Neuronal stem cell (in vitro differentiated cells): ENCODE measurements around the gene RAP1GAP.

Experiments used
- DNase-seq: peaks from one replicate; pipeline ENCODE4 v3.0.0-alpha.2; 2013; ENCODE audit warnings: low spot score
- H2AFZ ChIP-seq: one replicate; pipeline ENCODE4 v1.6.1; 2013; ENCODE audit warnings: mild to moderate bottlenecking, low read length, inconsistent platforms
- H2AK5ac ChIP-seq: 2 replicates; pipeline ENCODE4 v1.6.1; 2013; ENCODE audit warnings: low read depth, mild to moderate bottlenecking, inconsistent platforms, low read length, moderate library complexity, mixed read lengths
- H2BK120ac ChIP-seq: 2 replicates; pipeline ENCODE4 v1.6.1; 2013; ENCODE audit warnings: low read depth, mild to moderate bottlenecking, inconsistent platforms, low read length, moderate library complexity, mixed read lengths
- H2BK12ac ChIP-seq: one replicate; pipeline ENCODE4 v1.6.1; 2013; ENCODE audit warnings: low read length, inconsistent platforms
- H2BK15ac ChIP-seq: 2 replicates; pipeline ENCODE4 v1.6.1; 2013; ENCODE audit warnings: mild to moderate bottlenecking, low read length, inconsistent platforms, mixed read lengths
- H2BK5ac ChIP-seq: one replicate; pipeline ENCODE4 v1.6.1; 2013; ENCODE audit warnings: inconsistent platforms, mild to moderate bottlenecking, low read length, moderate library complexity
- H3K14ac ChIP-seq: one replicate; pipeline ENCODE4 v1.6.1; 2013; ENCODE audit warnings: low read length, inconsistent platforms
- H3K18ac ChIP-seq: 2 replicates; pipeline ENCODE4 v1.6.1; 2013; ENCODE audit warnings: low read length, inconsistent platforms
- H3K23ac ChIP-seq: 2 replicates; pipeline ENCODE4 v1.6.1; 2013; ENCODE audit warnings: low read depth, mild to moderate bottlenecking, mixed read lengths, low read length, inconsistent platforms; ENCODE audit not compliant: poor library complexity
- H3K27ac ChIP-seq: replicated peaks from 3 replicates; pipeline ENCODE4 v1.5.1; 2013; ENCODE audit warnings: low read length, inconsistent platforms
- H3K27me3 ChIP-seq, 3 experiments: 2 replicates each; pipeline ENCODE4 v1.6.1; 2013; ENCODE audit warnings: low read length in 3 of 3, mild to moderate bottlenecking in 2 of 3, inconsistent platforms in 1 of 3, low read depth in 1 of 3, mixed read lengths in 1 of 3, moderate library complexity in 1 of 3; ENCODE audit not compliant: control insufficient read depth in 3 of 3, insufficient read depth in 3 of 3
- H3K36me3 ChIP-seq, 2 donors: replicated peaks in 1 of 2; 2 replicates each; pipeline ENCODE4 v1.6.1; 2013; ENCODE audit warnings: low read length in 2 of 2; ENCODE audit not compliant: control insufficient read depth in 2 of 2, insufficient read depth in 2 of 2
- H3K4ac ChIP-seq: 2 replicates; pipeline ENCODE4 v1.6.1; 2013; ENCODE audit warnings: inconsistent platforms, mild to moderate bottlenecking, low read length, moderate library complexity
- H3K4me1 ChIP-seq, 2 donors: 1 replicate in 1 of 2; 2 replicates in 1 of 2; pipeline ENCODE4 v1.6.1; 2013; ENCODE audit warnings: low read length in 2 of 2, low read depth in 1 of 2; ENCODE audit not compliant: control insufficient read depth in 2 of 2, insufficient read depth in 1 of 2
- H3K4me2 ChIP-seq: one replicate; pipeline ENCODE4 v1.6.1; 2013; ENCODE audit warnings: mild to moderate bottlenecking, low read length, inconsistent platforms; ENCODE audit not compliant: insufficient read depth, poor library complexity, severe bottlenecking
- H3K4me3 ChIP-seq, 2 donors: 2 replicates each; pipeline ENCODE4 v1.5.1; 2013; ENCODE audit warnings: low read length in 2 of 2, mild to moderate bottlenecking in 2 of 2, inconsistent platforms in 1 of 2, moderate library complexity in 1 of 2
- H3K79me1 ChIP-seq: one replicate; pipeline ENCODE4 v1.6.1; 2013; ENCODE audit warnings: low read depth, mild to moderate bottlenecking, inconsistent platforms, low read length, moderate library complexity
- H3K9ac ChIP-seq: one replicate; pipeline ENCODE4 v1.6.1; 2013; ENCODE audit warnings: mild to moderate bottlenecking, low read depth, low read length, inconsistent platforms; ENCODE audit not compliant: poor library complexity
- H3K9me3 ChIP-seq, 2 donors: replicated peaks in 1 of 2; 2 replicates each; pipeline versions ENCODE3 to v1.6.1; 2013; ENCODE audit warnings: low read length in 2 of 2, mild to moderate bottlenecking in 2 of 2, inconsistent platforms in 1 of 2, low read depth in 1 of 2, mixed read lengths in 1 of 2, moderate library complexity in 1 of 2; ENCODE audit not compliant: control insufficient read depth in 2 of 2, insufficient read depth in 1 of 2
- H4K8ac ChIP-seq: one replicate; pipeline ENCODE4 v1.6.1; 2013; ENCODE audit warnings: low read depth, mild to moderate bottlenecking, inconsistent platforms, low read length, moderate library complexity
- H4K91ac ChIP-seq: one replicate; pipeline ENCODE4 v1.6.1; 2013; ENCODE audit warnings: low read length, low read depth, mild to moderate bottlenecking, inconsistent platforms; ENCODE audit not compliant: poor library complexity
- WGBS, 2 donors: extraction: QIAGEN DNeasy Blood & Tissue Kit; methylation state at CpG; one replicate each; pipeline ENCODE4 v1.1.7; 2013; ENCODE audit warnings: missing lambda C conversion rate in 2 of 2, mixed read lengths in 1 of 2; ENCODE audit not compliant: insufficient read length in 2 of 2, insufficient replicate concordance in 1 of 2; ENCODE audit errors: extremely low coverage in 2 of 2; 5-methylcytosine and 5-hydroxymethylcytosine counted together

RAP1GAP gene

GRCh38 chr1:21657456-21658190, 11.5 kb downstream of the RAP1GAP start:
- peaks cover 2 to 58% (median 17%) of the 10 kb centered on the region in 3 experiments for H3K27me3 ChIP-seq
- H3K4me2 ChIP-seq: no peak overlapping the region
- no CpG with 5 or more reads among the region's 10 CpGs for WGBS, 2 donors
- H3K23ac ChIP-seq: no peak overlapping the region
- H3K27ac ChIP-seq: no peak overlapping the region
- no peaks in the 10 kb centered on the region for H3K9me3 ChIP-seq
- H2BK12ac ChIP-seq: no peak overlapping the region
- H3K4ac ChIP-seq: no peak overlapping the region
- no peak overlapping the region for H2BK15ac ChIP-seq
- no peak overlapping the region for H3K18ac ChIP-seq
- H2BK120ac ChIP-seq: no peak overlapping the region
- no peaks in the 10 kb centered on the region for H3K36me3 ChIP-seq
- peaks cover 6 to 9% of the 10 kb centered on the region in 2 donors for H3K4me1 ChIP-seq
- no peak overlapping the region for H3K9ac ChIP-seq
- H4K8ac ChIP-seq: no peak overlapping the region
- DNase-seq: no peak
- no peak overlapping the region for H3K14ac ChIP-seq
- H3K4me3 ChIP-seq: no peak overlapping the region
- H4K91ac ChIP-seq: no peak overlapping the region
- H3K79me1 ChIP-seq: no peaks in the 10 kb centered on the region
- no peak overlapping the region for H2AFZ ChIP-seq
- H2BK5ac ChIP-seq: no peak overlapping the region
- no peak overlapping the region for H2AK5ac ChIP-seq

DNA sequence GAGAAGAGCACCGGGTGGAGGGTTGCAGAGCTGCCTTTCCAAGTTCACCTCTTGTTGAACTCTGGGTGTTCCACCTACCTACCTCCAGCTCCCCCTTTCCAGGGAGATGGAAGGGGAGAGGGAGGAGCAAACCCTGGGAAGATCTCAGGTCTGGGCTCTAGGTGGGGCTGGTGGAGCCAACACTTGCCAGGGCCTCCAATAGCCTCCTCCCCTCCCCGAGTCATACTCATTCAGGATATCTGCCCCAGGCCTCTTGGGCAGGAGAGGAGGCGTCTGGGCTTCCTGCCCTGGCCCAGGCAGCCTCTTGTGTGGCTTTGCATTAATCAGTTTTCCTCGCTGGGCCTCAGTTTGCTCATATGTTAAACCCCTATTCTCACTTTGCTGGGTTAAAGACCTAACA, 13.4 kb downstream of the RAP1GAP start:
- peak overlapping the region; percentile 77 for H2AK5ac ChIP-seq
- no peak overlapping the region for H3K4me3 ChIP-seq
- no peak overlapping the region for H3K9ac ChIP-seq
- H2BK5ac ChIP-seq: no peak overlapping the region
- no peak for DNase-seq
- no CpG with 5 or more reads among the region's 4 CpGs for WGBS, 2 donors
- no peak overlapping the region for H2BK15ac ChIP-seq
- no peak overlapping the region for H3K27ac ChIP-seq
- H3K14ac ChIP-seq: no peak overlapping the region
- H3K4me1 ChIP-seq: peaks cover 15 to 18% of the 10 kb centered on the region in 2 donors
- H3K4me2 ChIP-seq: no peak overlapping the region
- H3K9me3 ChIP-seq: no peaks in the 10 kb centered on the region
- H4K8ac ChIP-seq: no peak overlapping the region
- no peak overlapping the region for H3K18ac ChIP-seq
- H2BK12ac ChIP-seq: no peak overlapping the region
- no peak overlapping the region for H2BK120ac ChIP-seq
- peaks cover 2 to 59% (median 24%) of the 10 kb centered on the region in 3 experiments for H3K27me3 ChIP-seq
- no peak overlapping the region for H3K23ac ChIP-seq
- no peak overlapping the region for H3K4ac ChIP-seq
- no peak overlapping the region for H2AFZ ChIP-seq
- H3K36me3 ChIP-seq: no peaks in the 10 kb centered on the region
- H3K79me1 ChIP-seq: peaks cover 2% of the 10 kb centered on the region
- H4K91ac ChIP-seq: no peak overlapping the region

GRCh38 chr1:21655259-21655658, 13.9 kb downstream of the RAP1GAP start:
- Histone ChIP-seq H3K27me3 (peaks cover 2 to 60% (median 21%) of the 10 kb centered on the region in 3 experiments), H3K4me1 (peaks cover 18% of the 10 kb centered on the region in 2 donors), H4K91ac (no peak overlapping the region), H4K8ac (no peak overlapping the region), H3K18ac (peak overlapping the region; percentile 79), H3K4me3 (no peak overlapping the region), H3K27ac (no peak overlapping the region), H3K9me3 (no peaks in the 10 kb centered on the region), H2BK120ac (no peak overlapping the region), H2BK5ac (peak overlapping the region; percentile 60), H3K36me3 (no peaks in the 10 kb centered on the region), H3K79me1 (peaks cover 2% of the 10 kb centered on the region), H2BK15ac (peak overlapping the region; percentile 3), H3K4me2 (no peak overlapping the region), H3K4ac (no peak overlapping the region), H2BK12ac (no peak overlapping the region), H2AFZ (no peak overlapping the region), H3K14ac (no peak overlapping the region), H3K23ac (no peak overlapping the region), H3K9ac (no peak overlapping the region), H2AK5ac (peak overlapping the region; percentile 77)
- WGBS, 2 donors: no CpG with 5 or more reads among the region's 4 CpGs
- DNase-seq: no peak

GRCh38 chr1:21654209-21654608, 14.9 kb downstream of the RAP1GAP start:
- Histone ChIP-seq H3K36me3 (no peaks in the 10 kb centered on the region), H4K91ac (no peak overlapping the region), H3K27me3 (peaks cover 0 to 58% (median 12%) of the 10 kb centered on the region in 3 experiments), H4K8ac (no peak overlapping the region), H2BK5ac (no peak overlapping the region), H3K14ac (no peak overlapping the region), H2BK12ac (no peak overlapping the region), H2AFZ (no peak overlapping the region), H3K18ac (no peak overlapping the region), H3K4me3 (no peak overlapping the region), H3K4me1 (peaks cover 14 to 16% of the 10 kb centered on the region in 2 donors), H3K9ac (no peak overlapping the region), H3K4me2 (no peak overlapping the region), H3K79me1 (peaks cover 2% of the 10 kb centered on the region), H2AK5ac (no peak overlapping the region), H2BK120ac (no peak overlapping the region), H2BK15ac (no peak overlapping the region), H3K23ac (no peak overlapping the region), H3K4ac (no peak overlapping the region), H3K27ac (no peak overlapping the region), H3K9me3 (no peaks in the 10 kb centered on the region)
- no CpG with 5 or more reads among the region's 6 CpGs for WGBS, 2 donors
- DNase-seq: no peak
